Activated T-helper 1 cell treated with anti-CD3 and anti-CD28 coated beads, Interleukin-12 subunit alpha, Interleukin-12 subunit beta, Interleukin-2, Interleukin-4 antibody, amounts not matched to agents 30 ng/mL and 10 ng/mL and 1 ng/mL, durations not matched to agents 14 hours and 24 hours and 36 hours (primary cell): ENCODE measurements around the gene NCS1. TPM values are rescaled to one million over a fixed set of nuclear protein-coding genes. Genes with fewer than 3 reads are reported as not detected.

ENCODE experiments used
- DNase-seq: peaks from one replicate; pipeline ENCODE4 v3.0.0; 2021; ENCODE audit warnings: low spot score
- H3K27ac Mint-ChIP-seq: one replicate; pipeline ENCODE4 v1.8.0; 2021; ENCODE audit warnings: mild to moderate bottlenecking, mixed read lengths
- H3K27me3 Mint-ChIP-seq: one replicate; pipeline ENCODE4 v1.8.0; 2022; ENCODE audit warnings: mild to moderate bottlenecking, moderate library complexity, mixed read lengths; ENCODE audit not compliant: insufficient read depth
- H3K36me3 Mint-ChIP-seq: one replicate; pipeline ENCODE4 v1.8.0; 2021; ENCODE audit warnings: low read depth, mixed read lengths
- H3K4me1 Mint-ChIP-seq: one replicate; pipeline ENCODE4 v1.8.0; 2021; ENCODE audit warnings: low read depth, mixed read lengths
- H3K4me3 Mint-ChIP-seq: one replicate; pipeline ENCODE4 v1.8.0; 2021; ENCODE audit warnings: mild to moderate bottlenecking, moderate library complexity, mixed read lengths
- H3K9me3 Mint-ChIP-seq: one replicate; pipeline ENCODE4 v1.8.0; 2021; ENCODE audit warnings: mixed read lengths
- intact Hi-C: fragments of 100-400 bp; cut with micrococcal nuclease; formaldehyde crosslinking; loops from one replicate; pipeline ENCODE4 v1.15.1; 2024
- total RNA-seq: library from RNA; stranded (reverse); gene quantifications from 2 replicates; pipeline ENCODE4 v1.2.3, GENCODE V29; 2022

Gene NCS1
- total RNA-seq, 1 donor from 2014 or later = 3.9 TPM

DNA sequence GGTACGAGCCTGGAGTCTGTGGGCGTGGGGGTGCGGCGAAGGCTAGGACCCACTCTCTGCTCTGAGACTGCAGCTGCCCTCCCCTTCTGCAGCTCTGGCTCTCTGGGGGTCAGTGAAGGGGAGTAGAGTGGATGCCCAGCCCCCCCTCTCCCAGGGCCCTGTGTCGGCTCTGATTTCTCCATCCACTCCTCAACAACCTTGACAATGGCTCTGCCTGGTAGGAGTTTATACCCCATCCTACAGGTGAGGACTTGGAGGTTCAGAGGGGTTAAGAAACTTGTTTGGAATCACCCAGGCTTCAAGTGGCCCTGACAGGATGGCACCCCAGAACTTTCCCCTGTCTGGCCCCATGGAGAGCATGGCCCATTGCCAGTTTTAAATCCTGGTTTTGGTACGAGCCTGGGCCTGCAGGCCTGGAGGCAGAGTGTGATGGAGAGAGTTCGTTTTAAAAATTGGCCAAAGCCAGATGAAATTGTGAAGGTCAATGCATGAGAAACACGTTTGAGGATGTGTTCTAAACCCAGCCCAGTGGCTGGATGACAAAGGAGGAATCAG is 22.3 kb downstream of the NCS1 start:
- Mint-ChIP-seq H3K36me3 (no peaks in the 10 kb centered on the region), H3K4me3 (no peak overlapping the region), H3K9me3 (no peaks in the 10 kb centered on the region), H3K27me3 (peaks cover 8% of the 10 kb centered on the region), H3K27ac (no peak overlapping the region), H3K4me1 (no peaks in the 10 kb centered on the region)
- no peak for DNase-seq
- intact Hi-C loops = no loop called here

DNA sequence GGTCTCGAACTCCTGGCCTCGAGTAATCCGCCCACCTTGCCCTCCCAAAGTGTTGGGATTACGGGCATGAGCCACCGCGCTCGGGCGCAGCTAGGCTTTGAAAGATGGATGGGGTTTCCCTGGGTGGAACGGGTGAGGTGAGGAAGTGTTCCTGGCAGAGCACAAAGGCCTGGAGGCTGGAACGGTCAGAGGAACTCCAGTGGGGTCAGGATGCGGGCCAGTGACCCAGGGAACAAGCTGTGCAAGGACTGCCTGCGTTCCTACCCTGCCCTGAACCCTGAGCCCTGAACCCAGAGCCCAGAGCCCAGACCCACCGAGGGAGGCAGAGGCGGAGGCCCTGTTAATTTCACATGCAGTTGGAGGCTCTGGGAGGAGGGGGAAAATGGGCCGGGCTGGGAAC is 23.4 kb downstream of the NCS1 start:
- H3K36me3 Mint-ChIP-seq = no peaks in the 10 kb centered on the region
- H3K27me3 Mint-ChIP-seq = peaks cover 8% of the 10 kb centered on the region
- H3K27ac Mint-ChIP-seq = no peak overlapping the region
- intact Hi-C loops = no loop called here
- no peak overlapping the region for H3K4me3 Mint-ChIP-seq
- H3K9me3 Mint-ChIP-seq = no peaks in the 10 kb centered on the region
- no peaks in the 10 kb centered on the region for H3K4me1 Mint-ChIP-seq
- DNase-seq = no peak

DNA sequence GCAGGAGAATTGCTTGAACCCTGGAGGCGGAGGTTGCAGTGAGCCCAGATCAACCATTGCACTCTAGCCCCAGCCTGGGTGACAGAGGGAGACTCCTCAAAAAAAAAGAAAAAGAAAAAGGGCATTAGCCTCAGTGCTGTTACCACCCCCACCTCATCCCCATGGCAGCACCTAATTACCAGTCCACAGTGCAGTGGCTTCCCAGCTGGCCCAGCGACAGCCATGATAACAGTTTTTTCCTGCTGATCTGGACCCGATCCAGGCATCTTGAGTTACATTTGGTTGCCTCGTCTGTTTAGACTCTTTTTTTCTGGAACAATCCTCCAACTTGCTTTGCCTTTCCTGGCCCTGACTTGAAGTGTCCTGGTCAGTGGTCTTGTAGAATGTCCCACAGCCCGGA is 24.4 kb downstream of the NCS1 start:
- H3K27ac Mint-ChIP-seq = no peak overlapping the region
- intact Hi-C loops = no loop called here
- H3K9me3 Mint-ChIP-seq = no peaks in the 10 kb centered on the region
- H3K36me3 Mint-ChIP-seq = no peaks in the 10 kb centered on the region
- no peak for DNase-seq
- no peak overlapping the region for H3K4me3 Mint-ChIP-seq
- no peaks in the 10 kb centered on the region for H3K4me1 Mint-ChIP-seq
- H3K27me3 Mint-ChIP-seq = peaks cover 9% of the 10 kb centered on the region

DNA sequence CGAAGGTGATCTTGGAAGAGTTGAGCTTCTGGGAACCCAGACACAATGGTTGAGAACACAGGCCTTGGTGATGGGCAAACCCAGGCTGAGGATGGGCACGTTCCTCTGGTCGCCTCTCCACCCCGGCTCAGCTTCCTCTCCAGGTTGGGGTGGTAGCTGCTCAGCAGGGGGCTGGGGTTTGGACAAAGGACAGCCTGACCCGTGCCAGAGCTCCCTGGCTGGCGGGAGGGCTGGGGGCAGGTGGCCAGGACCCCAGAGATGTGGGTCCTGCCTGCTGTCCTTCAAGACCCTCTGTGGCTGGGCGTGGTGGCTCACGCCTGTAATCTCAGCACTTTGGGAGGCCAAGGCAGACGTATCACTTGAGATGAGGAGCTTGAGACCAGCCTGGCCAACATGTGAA is 25.2 kb downstream of the NCS1 start:
- intact Hi-C loops = no loop called here
- H3K36me3 Mint-ChIP-seq = no peaks in the 10 kb centered on the region
- no peaks in the 10 kb centered on the region for H3K9me3 Mint-ChIP-seq
- peaks cover 8% of the 10 kb centered on the region for H3K27me3 Mint-ChIP-seq
- H3K27ac Mint-ChIP-seq = no peak overlapping the region
- H3K4me1 Mint-ChIP-seq = no peaks in the 10 kb centered on the region
- no peak overlapping the region for H3K4me3 Mint-ChIP-seq
- no peak for DNase-seq

DNA sequence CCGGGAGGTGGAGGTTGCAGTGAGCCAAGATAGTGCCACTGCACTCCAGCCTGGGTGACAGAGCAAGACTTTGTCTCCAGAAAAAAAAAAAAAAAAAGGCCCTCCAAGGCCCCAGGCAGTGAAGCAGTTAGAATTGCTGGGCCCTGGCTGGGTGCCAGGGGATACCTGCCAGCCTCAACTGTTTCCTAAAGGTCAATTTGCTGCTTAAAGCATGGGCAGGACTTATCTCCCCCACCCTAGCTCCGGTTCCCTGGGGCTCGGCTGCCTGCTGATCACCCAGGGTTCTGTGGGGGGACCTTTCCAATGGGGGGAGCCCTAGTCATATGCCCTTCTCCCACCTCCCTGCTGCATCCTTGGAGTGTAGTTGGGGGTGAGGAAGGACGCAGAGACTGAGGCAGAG is 25.7 kb downstream of the NCS1 start:
- no peak overlapping the region for H3K4me3 Mint-ChIP-seq
- no peaks in the 10 kb centered on the region for H3K4me1 Mint-ChIP-seq
- no peak overlapping the region for H3K27ac Mint-ChIP-seq

DNA sequence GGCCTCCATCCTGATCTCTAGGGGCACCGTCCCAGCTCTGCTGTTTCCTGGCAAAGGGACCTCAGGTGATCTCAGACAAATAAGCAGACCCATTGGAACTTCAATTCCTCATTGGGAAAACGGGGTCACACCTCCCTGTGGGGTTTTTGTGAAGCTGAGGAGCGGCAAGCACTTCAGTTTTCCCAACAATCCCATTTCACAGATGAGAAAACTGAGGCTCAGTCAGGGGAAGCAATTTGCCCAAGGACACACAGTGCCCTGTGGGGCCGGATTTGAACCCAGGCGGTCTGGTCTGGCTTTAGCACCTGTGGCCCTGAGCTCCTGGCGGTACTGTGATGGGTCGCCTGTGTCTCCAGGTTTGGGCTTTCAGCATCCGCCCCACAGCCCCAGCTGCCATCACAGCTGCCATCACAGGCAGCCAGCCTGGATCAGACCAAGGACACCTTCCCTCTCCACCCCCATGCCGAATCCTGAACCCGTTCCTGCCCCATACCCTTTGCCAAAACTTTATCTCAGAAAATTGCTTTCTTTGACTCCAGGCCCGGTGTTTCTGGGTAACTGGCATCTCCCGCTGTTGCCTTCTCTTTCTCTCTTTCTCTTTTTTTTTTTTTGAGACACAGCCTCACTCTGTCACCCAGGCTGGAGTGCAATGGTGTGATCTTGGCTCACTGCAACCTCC is 26.4 kb downstream of the NCS1 start:
- peaks cover 4% of the 10 kb centered on the region for H3K27me3 Mint-ChIP-seq
- H3K4me3 Mint-ChIP-seq = no peak overlapping the region
- H3K36me3 Mint-ChIP-seq = no peaks in the 10 kb centered on the region

More for the DNA sequence above, 25.7 kb downstream of the NCS1 start:
- Mint-ChIP-seq H3K36me3 (no peaks in the 10 kb centered on the region), H3K9me3 (no peaks in the 10 kb centered on the region), H3K27me3 (peaks cover 7% of the 10 kb centered on the region)
- DNase-seq = no peak
- intact Hi-C loops = no loop called here

DNA sequence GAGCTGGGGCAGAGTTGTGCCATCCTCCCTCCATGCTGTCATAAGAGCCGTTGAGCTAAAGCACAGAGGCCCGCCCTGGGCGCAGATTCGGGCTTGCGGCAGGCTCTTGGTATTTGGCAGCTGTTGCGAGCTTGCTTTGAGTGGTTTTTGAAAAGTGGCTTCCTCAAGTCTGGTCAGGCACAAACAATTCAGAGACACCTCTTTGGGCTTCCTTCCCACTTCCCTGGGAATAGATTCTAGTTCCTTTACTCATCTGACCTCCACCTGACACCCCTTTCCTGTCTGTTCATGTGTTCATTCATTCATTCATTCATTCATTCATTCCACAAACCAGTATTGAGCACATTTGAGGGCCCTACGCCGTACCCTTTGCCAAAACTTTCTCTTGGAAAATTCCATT is 27.4 kb downstream of the NCS1 start:
- no peaks in the 10 kb centered on the region for H3K4me1 Mint-ChIP-seq
- H3K36me3 Mint-ChIP-seq = no peaks in the 10 kb centered on the region
- H3K27ac Mint-ChIP-seq = no peak overlapping the region
- no peaks in the 10 kb centered on the region for H3K9me3 Mint-ChIP-seq
- no peak overlapping the region for H3K4me3 Mint-ChIP-seq
- DNase-seq = no peak
- intact Hi-C loops = no loop called here
- H3K27me3 Mint-ChIP-seq = peaks cover 3% of the 10 kb centered on the region

More for the DNA sequence above, 26.4 kb downstream of the NCS1 start:
- no peaks in the 10 kb centered on the region for H3K9me3 Mint-ChIP-seq
- intact Hi-C loops = no loop called here
- no peaks in the 10 kb centered on the region for H3K4me1 Mint-ChIP-seq
- no peak for DNase-seq
- H3K27ac Mint-ChIP-seq = no peak overlapping the region

DNA sequence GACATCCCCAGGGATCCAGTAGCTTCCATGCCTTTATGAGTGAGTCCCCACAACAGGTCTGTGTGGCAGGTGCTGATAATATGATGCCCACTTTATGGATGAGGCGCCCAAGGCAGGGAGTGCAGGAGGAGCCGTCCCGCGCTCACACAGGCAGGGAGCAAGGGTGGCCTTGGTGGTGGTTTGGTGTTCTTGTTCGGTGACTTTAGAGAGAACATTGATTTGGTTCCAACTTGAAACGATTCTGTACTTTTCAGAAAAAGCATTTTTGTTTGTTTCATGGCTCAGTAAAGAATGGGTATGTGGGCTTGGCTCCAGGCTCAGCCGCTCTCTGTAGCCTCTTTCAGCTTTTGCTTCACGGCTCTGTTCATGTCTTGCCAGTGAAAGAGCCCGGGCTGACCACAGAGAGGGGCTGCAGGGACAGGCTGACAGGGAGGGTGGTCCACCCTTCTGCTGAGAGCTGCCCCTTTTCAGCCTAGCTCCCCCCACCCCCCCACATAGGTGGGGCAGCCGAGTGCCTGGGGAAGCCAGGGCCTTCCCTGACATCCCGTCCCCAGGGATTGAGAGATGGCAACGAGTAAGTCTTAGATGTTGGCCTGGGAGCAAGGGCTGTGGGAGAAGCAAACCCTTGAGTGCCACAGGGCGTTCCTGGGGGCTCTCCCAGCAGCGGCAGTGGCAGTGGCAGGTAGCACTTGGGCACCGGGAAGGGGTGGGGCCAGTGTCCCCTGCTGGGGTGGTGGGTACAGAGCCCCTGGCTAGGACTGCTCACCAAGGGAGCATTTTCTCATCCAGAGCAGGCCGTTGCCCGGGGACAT is 28.0 kb downstream of the NCS1 start:
- no peaks in the 10 kb centered on the region for H3K4me1 Mint-ChIP-seq
- intact Hi-C loops = no loop called here
- no peak overlapping the region for H3K27ac Mint-ChIP-seq
- H3K27me3 Mint-ChIP-seq = peaks cover 1% of the 10 kb centered on the region
- H3K9me3 Mint-ChIP-seq = no peaks in the 10 kb centered on the region
- H3K36me3 Mint-ChIP-seq = no peaks in the 10 kb centered on the region
- DNase-seq = no peak
- no peak overlapping the region for H3K4me3 Mint-ChIP-seq

DNA sequence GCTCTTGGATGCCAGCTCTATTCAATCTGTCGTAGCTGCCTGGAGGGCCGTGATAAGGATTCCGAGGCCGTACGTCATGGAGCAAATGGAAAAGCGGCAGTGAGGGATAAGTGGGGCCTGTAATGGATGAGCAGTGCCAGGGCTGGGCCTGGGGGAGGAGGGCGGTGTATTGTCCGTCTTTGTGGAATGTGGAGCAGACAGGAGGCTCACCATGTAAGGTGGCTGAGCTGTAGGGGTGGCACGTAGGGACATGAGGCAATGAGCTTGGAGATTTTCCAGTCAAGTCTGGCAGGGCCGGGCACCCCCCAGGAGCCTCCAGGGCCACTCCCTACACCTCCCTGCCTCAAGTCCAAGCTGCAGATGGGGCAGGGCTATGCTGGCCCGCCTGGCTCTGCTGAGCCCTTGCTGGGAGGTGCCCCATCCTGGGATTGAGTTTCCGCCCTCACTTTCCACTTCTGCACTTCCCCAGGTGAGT is 29.2 kb downstream of the NCS1 start:
- Mint-ChIP-seq H3K9me3 (no peaks in the 10 kb centered on the region), H3K27ac (no peak overlapping the region), H3K36me3 (no peaks in the 10 kb centered on the region), H3K27me3 (peaks cover 1% of the 10 kb centered on the region), H3K4me1 (no peaks in the 10 kb centered on the region), H3K4me3 (no peak overlapping the region)
- DNase-seq = no peak
- intact Hi-C loops = no loop called here

DNA sequence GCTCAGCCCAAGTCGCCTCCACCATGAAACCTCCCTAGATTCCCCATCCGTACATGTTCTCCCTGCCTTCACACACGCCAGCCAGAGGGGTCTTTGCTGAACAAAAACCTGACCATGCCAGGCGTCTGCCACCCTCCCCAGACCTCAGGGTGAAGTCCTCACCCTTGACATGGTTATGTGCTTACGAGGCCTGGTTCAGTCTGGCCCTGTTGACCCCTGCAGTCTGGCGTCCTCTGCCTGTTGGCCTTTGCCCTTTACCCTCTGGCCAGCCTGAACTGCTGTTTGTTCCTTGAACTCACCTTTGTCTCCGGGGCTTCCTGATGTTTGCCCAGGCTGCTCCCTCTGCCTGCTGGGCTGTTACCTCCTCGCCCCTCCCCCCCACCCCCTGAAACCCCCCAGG is 29.8 kb downstream of the NCS1 start:
- Mint-ChIP-seq H3K36me3 (no peaks in the 10 kb centered on the region), H3K4me3 (no peak overlapping the region), H3K27me3 (peaks cover 1% of the 10 kb centered on the region), H3K9me3 (no peaks in the 10 kb centered on the region), H3K27ac (no peak overlapping the region), H3K4me1 (no peaks in the 10 kb centered on the region)
- intact Hi-C loops = no loop called here
- no peak for DNase-seq

DNA sequence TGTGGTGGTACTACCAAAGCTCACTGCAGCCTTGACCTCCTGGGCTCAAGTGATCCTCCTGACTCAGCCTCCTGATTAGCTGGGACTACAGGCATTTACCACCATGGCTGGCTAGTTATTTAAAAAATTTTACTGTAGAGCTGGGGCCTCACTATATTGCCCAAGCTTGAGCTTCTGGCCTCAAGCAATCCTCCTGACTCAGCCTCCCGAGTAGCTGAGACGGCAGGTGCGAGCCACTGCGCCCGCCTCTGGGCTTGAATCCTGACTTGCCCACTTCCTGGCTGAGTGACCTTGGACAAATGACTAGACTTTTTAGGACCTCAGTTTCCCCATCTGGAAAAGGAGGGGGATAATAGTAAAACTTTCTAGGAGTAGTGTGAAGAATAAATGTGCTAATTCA is 32.1 kb downstream of the NCS1 start:
- Mint-ChIP-seq H3K4me3 (no peak overlapping the region), H3K4me1 (no peaks in the 10 kb centered on the region), H3K27me3 (peaks cover 8% of the 10 kb centered on the region), H3K36me3 (no peaks in the 10 kb centered on the region), H3K27ac (no peak overlapping the region), H3K9me3 (no peaks in the 10 kb centered on the region)
- intact Hi-C loops = no loop called here
- no peak for DNase-seq

DNA sequence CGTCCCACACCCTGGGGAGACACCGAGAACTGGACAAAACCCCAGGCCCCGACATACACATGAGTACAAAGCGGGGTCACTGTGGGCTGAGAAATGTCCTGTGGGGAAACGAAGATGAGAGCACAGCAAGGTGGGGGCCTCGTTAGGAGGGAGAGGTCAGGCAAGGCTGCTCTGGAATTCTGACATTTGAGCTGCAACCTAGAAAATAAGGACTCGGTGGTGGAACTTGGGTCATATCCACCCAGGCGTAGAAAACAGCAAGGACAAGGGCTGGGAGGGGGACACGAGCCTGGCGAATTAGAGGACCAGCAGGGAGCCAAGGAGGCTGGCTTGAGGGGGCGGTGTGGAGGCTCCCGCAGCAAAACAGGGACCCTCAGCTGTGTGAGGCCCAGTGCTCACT is 32.8 kb downstream of the NCS1 start:
- DNase-seq = no peak
- Mint-ChIP-seq H3K9me3 (no peaks in the 10 kb centered on the region), H3K27me3 (peaks cover 9% of the 10 kb centered on the region), H3K27ac (no peak overlapping the region), H3K4me3 (no peak overlapping the region), H3K4me1 (no peaks in the 10 kb centered on the region), H3K36me3 (no peaks in the 10 kb centered on the region)
- intact Hi-C loops = no loop called here

DNA sequence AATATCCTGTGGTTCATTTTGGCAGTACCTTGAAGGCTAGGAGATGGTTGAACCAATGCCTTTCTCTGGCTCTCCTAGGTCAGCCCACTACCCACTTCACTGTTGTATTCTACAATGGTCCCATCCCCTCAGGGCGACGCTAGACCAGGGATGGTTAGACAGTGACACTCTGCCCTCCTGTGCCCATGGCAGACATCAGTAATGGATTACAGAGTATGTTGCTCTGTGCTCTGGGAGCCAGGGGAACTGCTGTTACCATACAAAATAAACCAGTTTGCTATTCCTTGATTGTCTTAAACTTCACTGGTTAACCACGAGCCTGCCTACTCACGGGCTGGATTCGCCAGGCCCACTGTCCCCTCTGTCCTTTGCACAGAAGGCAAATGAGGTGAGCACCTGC is 33.7 kb downstream of the NCS1 start:
- no peaks in the 10 kb centered on the region for H3K9me3 Mint-ChIP-seq
- H3K27me3 Mint-ChIP-seq = peaks cover 9% of the 10 kb centered on the region
- no peak overlapping the region for H3K27ac Mint-ChIP-seq
- no peaks in the 10 kb centered on the region for H3K36me3 Mint-ChIP-seq
- no peaks in the 10 kb centered on the region for H3K4me1 Mint-ChIP-seq
- intact Hi-C loops = no loop called here
- no peak for DNase-seq
- no peak overlapping the region for H3K4me3 Mint-ChIP-seq
